HG03060 (cell line): ENCODE data around the gene XPR1.
"Not testable (repeated sequence)": the region's sequence is repeated elsewhere in the genome, so short reads cannot be mapped to it uniquely, and the experiment has no call there.

Source experiments
- ATAC-seq: cut with Tn5 transposase; IDR thresholded peaks from one replicate; pipeline ENCODE4 v1.9.1; 2021; ENCODE audit warnings: low read depth, moderate number of reproducible peaks; ENCODE audit not compliant: unreplicated experiment

XPR1 gene

GRCh38 chr1:180821970-180822369 is 190.1 kb downstream of the XPR1 start:
- no peak for ATAC-seq

- not testable (repeated sequence) for ATAC-seq
Observed at GRCh38 chr1:180831507-180831906, 199.7 kb downstream of the XPR1 start.

GRCh38 chr1:180833180-180833579 is 201.4 kb downstream of the XPR1 start:
- not testable (repeated sequence) for ATAC-seq

- ATAC-seq = no peak
Observed at GRCh38 chr1:180836449-180836848, 204.6 kb downstream of the XPR1 start.

- ATAC-seq = no peak
Observed at GRCh38 chr1:180837020-180837419, 205.2 kb downstream of the XPR1 start.

GRCh38 chr1:180838535-180838934 is 206.7 kb downstream of the XPR1 start:
- no peak for ATAC-seq

GRCh38 chr1:180839547-180839946 is 207.7 kb downstream of the XPR1 start:
- no peak for ATAC-seq

GRCh38 chr1:180841415-180841814 is 209.6 kb downstream of the XPR1 start:
- no peak for ATAC-seq

GRCh38 chr1:180842052-180842451 is 210.2 kb downstream of the XPR1 start:
- ATAC-seq = no peak

- no peak for ATAC-seq
Observed at GRCh38 chr1:180842491-180843275, 210.9 kb downstream of the XPR1 start.

GRCh38 chr1:180845352-180845751 is 213.5 kb downstream of the XPR1 start:
- no peak for ATAC-seq

GRCh38 chr1:180848191-180848590 is 216.4 kb downstream of the XPR1 start:
- no peak for ATAC-seq

GRCh38 chr1:180849031-180849775 is 217.4 kb downstream of the XPR1 start:
- peak; percentile 61 for ATAC-seq

GRCh38 chr1:180851995-180852887 is 220.4 kb downstream of the XPR1 start:
- ATAC-seq = no peak

- no peak for ATAC-seq
Observed at GRCh38 chr1:180854001-180854400, 222.2 kb downstream of the XPR1 start.

GRCh38 chr1:180854456-180854855 is 222.6 kb downstream of the XPR1 start:
- ATAC-seq = no peak

GRCh38 chr1:180857947-180858725 is 226.3 kb downstream of the XPR1 start:
- not testable (repeated sequence) for ATAC-seq

GRCh38 chr1:180859306-180859705 is 227.5 kb downstream of the XPR1 start:
- ATAC-seq = no peak

GRCh38 chr1:180860535-180860934 is 228.7 kb downstream of the XPR1 start:
- no peak for ATAC-seq

GRCh38 chr1:180862305-180862704 is 230.5 kb downstream of the XPR1 start:
- no peak for ATAC-seq
